GM12873 (cell line): ENCODE measurements around the gene ADSL.

Source experiments
- TF ChIP-seq, protein P1 (sequence below): IDR thresholded peaks from 2 replicates; pipeline ENCODE4 v1.5.1; 2012; ENCODE audit warnings: low read depth, mild to moderate bottlenecking, moderate library complexity, low read length, control low read depth; ENCODE audit not compliant: insufficient read depth; ENCODE audit errors: missing control alignments

ADSL gene

GRCh38 chr22:40434106-40434505 lies 87.8 kb downstream of the ADSL start:
- TF ChIP-seq, protein P1, sequence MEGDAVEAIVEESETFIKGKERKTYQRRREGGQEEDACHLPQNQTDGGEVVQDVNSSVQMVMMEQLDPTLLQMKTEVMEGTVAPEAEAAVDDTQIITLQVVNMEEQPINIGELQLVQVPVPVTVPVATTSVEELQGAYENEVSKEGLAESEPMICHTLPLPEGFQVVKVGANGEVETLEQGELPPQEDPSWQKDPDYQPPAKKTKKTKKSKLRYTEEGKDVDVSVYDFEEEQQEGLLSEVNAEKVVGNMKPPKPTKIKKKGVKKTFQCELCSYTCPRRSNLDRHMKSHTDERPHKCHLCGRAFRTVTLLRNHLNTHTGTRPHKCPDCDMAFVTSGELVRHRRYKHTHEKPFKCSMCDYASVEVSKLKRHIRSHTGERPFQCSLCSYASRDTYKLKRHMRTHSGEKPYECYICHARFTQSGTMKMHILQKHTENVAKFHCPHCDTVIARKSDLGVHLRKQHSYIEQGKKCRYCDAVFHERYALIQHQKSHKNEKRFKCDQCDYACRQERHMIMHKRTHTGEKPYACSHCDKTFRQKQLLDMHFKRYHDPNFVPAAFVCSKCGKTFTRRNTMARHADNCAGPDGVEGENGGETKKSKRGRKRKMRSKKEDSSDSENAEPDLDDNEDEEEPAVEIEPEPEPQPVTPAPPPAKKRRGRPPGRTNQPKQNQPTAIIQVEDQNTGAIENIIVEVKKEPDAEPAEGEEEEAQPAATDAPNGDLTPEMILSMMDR = no peak

GRCh38 chr22:40434745-40435144 lies 88.4 kb downstream of the ADSL start:
- TF ChIP-seq, protein P1 = no peak

DNA sequence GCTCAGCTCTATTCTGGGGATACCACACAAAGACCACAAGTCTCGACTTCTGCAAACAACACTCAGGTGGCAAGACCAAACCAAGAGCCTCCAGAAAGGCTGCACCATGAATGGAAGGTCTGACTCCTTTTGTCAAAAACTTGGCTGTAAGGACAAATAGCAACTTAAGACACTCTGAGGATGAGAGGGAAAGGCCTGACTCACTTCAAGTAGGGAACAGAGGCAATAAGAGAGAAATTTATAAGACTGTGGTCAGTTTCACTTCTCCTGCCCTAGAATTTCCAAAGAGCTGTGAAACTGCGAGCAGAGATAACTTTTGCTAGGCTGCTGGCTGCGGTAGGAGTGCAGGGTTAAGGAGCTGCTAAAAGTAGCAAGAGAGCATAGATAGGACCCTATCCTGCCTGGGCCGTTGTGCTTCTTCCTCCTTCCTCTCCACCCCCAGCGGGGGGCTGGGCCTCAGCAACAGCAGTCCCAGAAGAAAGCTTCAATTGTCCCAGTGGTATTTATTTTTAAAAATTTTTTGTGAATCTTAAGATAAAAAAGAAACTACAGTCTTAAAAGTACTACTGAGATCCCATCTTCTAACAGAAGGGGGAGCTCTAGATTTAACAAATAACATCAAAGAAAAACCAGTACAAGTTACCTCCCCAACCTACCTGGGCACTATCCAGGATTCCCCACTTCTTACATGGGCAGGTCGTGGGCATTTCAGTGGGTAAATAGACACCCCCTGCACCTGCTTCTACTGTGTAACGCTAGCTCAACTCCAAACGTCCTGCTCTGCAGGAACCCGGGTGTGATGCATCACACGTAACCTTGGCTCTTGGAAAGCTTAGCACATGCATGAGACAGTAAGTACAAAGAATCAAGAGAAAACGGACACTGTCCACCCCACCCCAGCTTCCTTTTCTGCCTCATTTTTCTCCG lies 90.5 kb downstream of the ADSL start:
- TF ChIP-seq, protein P1 = peak; percentile 39
